RKO (cell line): ENCODE results near the gene F3.
"Not testable (repeated sequence)": the region's sequence is repeated elsewhere in the genome, so short reads cannot be mapped to it uniquely, and the experiment has no call there.

ENCODE experiments used
- DNase-seq: peaks from one replicate; pipeline ENCODE4 v3.0.0-alpha.2; 2016; ENCODE audit warnings: low spot score

The F3 gene

GRCh38 chr1:94541246-94542087, at the start of gene F3:
F3 (minus strand) TSS chr1:94541759; CDS start chr1:94541636, 123 bp downstream.
- DNase-seq, result peak; percentile 86

- no peak for DNase-seq
Observed at GRCh38 chr1:94590203-94591137, 48.9 kb upstream of the F3 start.

DNA sequence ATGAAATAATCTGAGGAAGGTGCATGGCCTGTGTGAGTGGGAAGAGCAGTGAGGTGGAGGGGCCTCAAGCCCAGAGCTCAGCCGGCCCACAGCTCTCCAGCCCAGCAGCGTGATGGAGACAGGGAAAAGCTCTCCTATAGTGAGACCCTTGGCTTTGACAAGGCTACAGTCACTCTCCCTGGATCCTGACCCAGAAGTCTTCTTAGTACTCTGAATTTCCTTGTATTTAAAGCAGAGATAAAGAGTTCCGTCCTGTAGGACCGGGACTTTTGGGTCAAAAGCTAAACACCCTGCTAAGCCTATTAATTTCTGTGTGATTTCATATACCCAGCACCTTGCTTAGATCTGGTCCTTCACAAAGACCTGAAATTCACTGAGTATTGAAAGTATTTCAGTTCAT, 48.2 kb upstream of the F3 start:
- no peak for DNase-seq

- DNase-seq, result no peak
Observed at GRCh38 chr1:94582565-94582964, 41.0 kb upstream of the F3 start.

DNA sequence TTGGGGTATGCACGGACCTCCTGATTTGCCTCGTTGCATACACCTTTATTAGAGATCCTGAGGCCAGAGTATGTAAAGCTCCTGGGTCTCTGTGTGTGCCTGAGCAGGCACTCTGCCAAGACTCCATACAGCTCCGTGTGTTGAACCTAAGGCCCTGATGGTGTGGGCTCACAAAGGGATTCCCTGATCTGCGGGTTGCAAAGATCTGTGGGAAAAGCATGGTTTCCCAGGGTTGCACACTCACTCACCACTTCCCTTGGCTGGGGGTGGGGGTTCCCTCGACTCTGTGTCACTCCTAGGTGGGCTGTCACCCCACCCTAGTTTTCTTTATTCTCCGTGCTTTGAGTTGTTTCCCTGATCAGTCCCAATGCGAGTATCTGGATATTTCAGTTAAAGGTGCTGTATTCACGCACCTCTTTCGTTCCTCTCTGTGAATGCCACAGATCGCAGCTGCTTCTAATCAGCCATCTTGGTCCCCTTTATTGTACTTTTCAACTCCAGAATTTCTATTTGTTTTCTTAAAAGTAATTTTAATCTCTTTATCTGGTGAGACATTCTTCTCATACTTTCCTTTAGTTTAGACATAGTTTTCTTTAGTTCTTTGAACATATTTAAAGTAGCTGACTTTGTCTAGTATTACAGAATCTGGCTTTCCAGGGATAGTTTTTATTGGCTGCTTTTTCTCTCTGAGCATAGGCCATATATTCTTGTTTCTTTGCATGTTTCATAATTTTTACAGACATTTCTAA, 39.0 kb upstream of the F3 start:
- no peak for DNase-seq

- DNase-seq, result no peak
Observed at GRCh38 chr1:94579876-94580294, 38.3 kb upstream of the F3 start.

DNA sequence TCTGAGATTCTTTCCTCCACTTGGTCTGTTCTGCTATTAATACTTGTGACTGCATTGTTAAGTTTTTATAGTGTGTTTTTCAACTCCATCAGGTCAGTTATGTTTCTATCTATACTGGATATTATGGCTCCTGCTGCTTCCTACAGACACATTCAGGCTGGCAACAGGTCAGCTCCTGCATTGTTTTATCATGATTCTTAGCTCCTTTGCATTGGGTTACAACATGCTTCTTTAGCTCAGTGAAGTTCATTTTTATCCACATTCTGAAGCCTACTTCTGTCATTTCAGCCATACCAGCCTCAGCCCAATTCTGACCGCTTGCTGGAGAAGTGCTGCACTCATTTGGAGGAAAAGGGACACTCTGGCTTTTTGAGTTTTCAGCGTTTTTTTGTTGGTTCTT, 37.3 kb upstream of the F3 start:
- DNase-seq, result no peak

DNA sequence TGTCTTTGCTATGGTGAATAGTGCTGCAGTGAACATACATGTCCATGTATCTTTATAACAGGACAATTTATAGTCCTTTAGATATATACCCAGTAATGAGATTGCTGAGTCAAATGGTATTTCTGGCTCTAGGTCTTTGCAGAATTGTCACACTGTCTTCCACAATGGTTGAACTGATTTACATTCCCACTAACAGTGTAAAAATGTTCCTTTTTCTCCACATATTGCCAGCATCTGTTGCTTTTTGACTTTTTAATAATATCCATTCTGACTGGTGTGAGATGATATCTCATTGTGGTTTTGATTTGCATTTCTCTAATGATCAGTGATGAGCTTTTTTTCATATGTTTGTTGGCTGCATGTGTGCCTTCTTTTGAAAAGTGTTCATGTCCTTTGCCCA, 32.4 kb upstream of the F3 start:
- DNase-seq, result not testable (repeated sequence)

- DNase-seq, result no peak
Observed at GRCh38 chr1:94572780-94573179, 31.2 kb upstream of the F3 start.

GRCh38 chr1:94570965-94571364, 29.4 kb upstream of the F3 start:
- not testable (repeated sequence) for DNase-seq

- not testable (repeated sequence) for DNase-seq
Observed at GRCh38 chr1:94568806-94569205, 27.2 kb upstream of the F3 start.

GRCh38 chr1:94567975-94568607, 26.5 kb upstream of the F3 start:
- DNase-seq, result not testable (repeated sequence)

GRCh38 chr1:94566436-94566835, 24.9 kb upstream of the F3 start:
- DNase-seq, result not testable (repeated sequence)

DNA sequence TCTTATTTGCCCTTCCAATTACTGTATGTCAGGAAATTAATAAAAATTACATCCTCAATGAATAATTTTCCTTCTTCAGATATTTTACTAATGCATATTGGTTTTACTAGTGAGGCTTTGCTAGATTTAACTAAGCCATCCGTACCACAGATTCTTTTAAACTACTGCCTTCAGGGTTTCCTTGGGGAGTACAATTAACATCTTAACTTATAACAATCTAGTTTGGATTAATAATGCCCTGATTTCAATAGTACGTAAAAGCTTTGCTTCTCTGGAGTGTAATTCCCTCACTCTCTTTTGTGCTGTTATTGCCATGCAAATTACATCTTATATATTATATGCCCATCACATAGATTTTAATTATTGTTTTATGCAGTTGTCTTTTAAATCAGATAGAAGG, 24.3 kb upstream of the F3 start:
- no peak for DNase-seq

GRCh38 chr1:94562519-94563260, 21.1 kb upstream of the F3 start:
- DNase-seq, result no peak

DNA sequence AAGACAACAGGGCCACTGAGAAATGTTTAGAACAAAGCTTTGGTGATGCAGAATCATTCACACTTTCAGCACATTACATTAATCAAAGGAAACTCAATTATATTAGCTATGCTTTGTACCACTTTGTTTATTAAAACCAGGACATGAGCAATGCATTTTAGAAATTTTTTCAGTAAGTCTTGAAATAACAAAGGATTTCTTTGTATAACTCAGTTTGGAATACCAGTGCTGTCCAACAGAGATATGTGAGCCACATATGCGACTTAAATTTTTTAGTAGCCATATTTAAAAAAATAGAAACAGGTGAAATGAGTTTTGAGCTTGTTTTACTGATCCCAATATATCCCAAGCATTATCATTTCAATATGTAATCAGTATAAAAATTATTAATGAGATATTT, 18.8 kb upstream of the F3 start:
- DNase-seq, result no peak

DNA sequence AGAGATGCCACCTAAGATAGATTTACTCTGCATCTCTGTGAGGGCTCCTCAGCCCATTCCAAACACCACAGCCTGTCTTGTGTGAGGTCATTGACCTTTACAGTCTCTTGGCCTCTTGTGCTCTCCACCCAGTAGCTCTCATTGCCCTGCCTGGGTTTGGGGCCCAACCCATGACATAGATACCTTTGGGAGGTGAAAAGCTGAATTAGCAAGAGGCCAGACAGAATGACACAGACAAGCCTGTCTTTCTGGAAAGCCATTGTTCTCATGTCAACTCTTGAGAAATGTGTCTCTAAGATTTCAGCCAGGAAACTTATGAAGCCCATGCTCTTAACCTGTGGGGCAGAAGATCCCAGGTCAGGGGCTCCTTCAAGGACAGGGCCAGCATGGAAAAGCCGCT, 18.4 kb upstream of the F3 start:
- no peak for DNase-seq

DNA sequence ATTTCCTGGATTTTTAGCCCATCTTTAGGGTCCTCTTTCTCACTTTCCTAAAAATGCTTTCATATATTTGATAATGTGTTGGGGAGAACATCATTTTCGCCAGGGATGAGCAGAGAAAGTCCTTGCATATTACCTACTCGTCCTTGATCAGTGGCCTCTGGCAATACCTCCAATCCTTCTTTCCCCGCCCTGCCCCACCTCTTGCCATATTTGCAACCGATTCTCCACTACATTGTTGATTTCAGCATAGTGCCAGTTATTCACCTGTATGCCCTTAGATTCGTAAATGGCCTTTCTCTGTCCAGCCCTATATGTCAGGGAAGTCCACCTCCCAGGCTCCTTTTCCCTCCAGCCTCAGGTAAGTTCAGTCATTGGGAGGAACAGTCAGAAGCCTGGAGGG, 13.5 kb upstream of the F3 start:
- no peak for DNase-seq

- DNase-seq, result no peak
Observed at GRCh38 chr1:94554580-94554979, 13.0 kb upstream of the F3 start.

GRCh38 chr1:94553931-94554330, 12.4 kb upstream of the F3 start:
- no peak for DNase-seq

- no peak for DNase-seq
Observed at GRCh38 chr1:94553323-94553730, 11.8 kb upstream of the F3 start.
